ENCODE results near the gene ATF3. TPM values are rescaled to one million over a fixed set of nuclear protein-coding genes. Genes with fewer than 3 reads are reported as not detected.

ATF3 gene, protein sequence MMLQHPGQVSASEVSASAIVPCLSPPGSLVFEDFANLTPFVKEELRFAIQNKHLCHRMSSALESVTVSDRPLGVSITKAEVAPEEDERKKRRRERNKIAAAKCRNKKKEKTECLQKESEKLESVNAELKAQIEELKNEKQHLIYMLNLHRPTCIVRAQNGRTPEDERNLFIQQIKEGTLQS
- total RNA-seq (2014; rRNA removed; shearing (Covaris generic)): 2.7 and 4.7 TPM in 2 replicates
- 2.9 and 3.7 TPM in 2 replicates for total RNA-seq (2022)
- percentile 30 among the genes with signal in this experiment for Bru-seq, nascent RNA
- percentile 21 among the genes with signal in this experiment for BruChase-seq, experiment 1, labeled RNA remaining after a 6-hour chase
- BruChase-seq, experiment 2, labeled RNA remaining after a 2-hour chase: percentile 29 among the genes with signal in this experiment
- long read RNA-seq: 0 reads

DNA sequence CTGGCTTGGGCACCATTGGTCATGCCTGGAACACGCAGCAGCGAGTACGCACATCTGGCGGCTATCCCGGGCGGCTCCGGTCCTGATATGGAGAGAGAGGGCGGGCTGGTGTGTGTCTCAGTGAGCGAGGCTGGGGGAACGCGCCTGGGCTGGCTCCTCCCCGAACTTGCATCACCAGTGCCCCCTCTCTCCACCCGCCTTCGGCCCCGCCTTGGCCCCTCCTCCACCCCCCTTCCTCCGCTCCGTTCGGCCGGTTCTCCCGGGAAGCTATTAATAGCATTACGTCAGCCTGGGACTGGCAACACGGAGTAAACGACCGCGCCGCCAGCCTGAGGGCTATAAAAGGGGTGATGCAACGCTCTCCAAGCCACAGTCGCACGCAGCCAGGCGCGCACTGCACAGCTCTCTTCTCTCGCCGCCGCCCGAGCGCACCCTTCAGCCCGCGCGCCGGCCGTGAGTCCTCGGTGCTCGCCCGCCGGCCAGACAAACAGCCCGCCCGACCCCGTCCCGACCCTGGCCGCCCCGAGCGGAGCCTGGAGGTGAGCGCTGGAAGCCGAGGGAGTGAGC is at the start of gene ATF3:
ATF3 (plus strand) TSS at position 370 of the 567 bp plus-strand sequence. CDS start 6,261 bp downstream, outside the sequence.
- intact Hi-C loops (cut with micrococcal nuclease; ENCODE audit: unreplicated experiment): loop anchor here (2.0 to 5.0 kb wide), 4 partner anchors 42 to 184 kb away; partner anchors contain the start of genes NSL1 and TATDN3
- CTCF ChIA-PET (ENCODE audit: unreplicated experiment): interaction anchor here (0.6 to 0.9 kb wide), 2 partner anchors 10 to 961 kb away, joined by 3 read pairs; no protein-coding TSS in a partner anchor
- BruUV-seq (replicated peaks): no TSS peak
- H3K9me3 ChIP-seq (ENCODE audit: low read length): no peaks in the 10 kb centered on the region
- H3K9me2 ChIP-seq (ENCODE audit: insufficient read depth, low read length): no peaks in the 10 kb centered on the region
- H3K4me2 ChIP-seq (ENCODE audit: low read length): peak within 1 kb of the TSS; percentile 94
- no peaks in the 10 kb centered on the region for H3K79me2 ChIP-seq (ENCODE audit: insufficient read depth, low read depth, low read length)
- H2AFZ ChIP-seq (ENCODE audit: low read length): peak within 1 kb of the TSS; percentile 86
- H3K27ac ChIP-seq (ENCODE audit: low read depth, low read length, poor library complexity, severe bottlenecking): no peak within 1 kb of the TSS
- H3K4me3 ChIP-seq (ENCODE audit: low read depth, low read length, poor library complexity, severe bottlenecking): peak within 1 kb of the TSS; percentile 78
- POLR2A ChIA-PET: interaction anchor here (0.5 to 1.2 kb wide), 6 partner anchors 11 to 570 kb away, joined by 3 read pairs; no protein-coding TSS in a partner anchor
- TF ChIP-seq, protein P1, sequence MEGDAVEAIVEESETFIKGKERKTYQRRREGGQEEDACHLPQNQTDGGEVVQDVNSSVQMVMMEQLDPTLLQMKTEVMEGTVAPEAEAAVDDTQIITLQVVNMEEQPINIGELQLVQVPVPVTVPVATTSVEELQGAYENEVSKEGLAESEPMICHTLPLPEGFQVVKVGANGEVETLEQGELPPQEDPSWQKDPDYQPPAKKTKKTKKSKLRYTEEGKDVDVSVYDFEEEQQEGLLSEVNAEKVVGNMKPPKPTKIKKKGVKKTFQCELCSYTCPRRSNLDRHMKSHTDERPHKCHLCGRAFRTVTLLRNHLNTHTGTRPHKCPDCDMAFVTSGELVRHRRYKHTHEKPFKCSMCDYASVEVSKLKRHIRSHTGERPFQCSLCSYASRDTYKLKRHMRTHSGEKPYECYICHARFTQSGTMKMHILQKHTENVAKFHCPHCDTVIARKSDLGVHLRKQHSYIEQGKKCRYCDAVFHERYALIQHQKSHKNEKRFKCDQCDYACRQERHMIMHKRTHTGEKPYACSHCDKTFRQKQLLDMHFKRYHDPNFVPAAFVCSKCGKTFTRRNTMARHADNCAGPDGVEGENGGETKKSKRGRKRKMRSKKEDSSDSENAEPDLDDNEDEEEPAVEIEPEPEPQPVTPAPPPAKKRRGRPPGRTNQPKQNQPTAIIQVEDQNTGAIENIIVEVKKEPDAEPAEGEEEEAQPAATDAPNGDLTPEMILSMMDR (conservative IDR thresholded peaks at IDR 0.05; ENCODE audit: low read length): no peak
- no peak for TF ChIP-seq EZH2phosphoT487 (IDR thresholded peaks at IDR 0.05; ENCODE audit: borderline replicate concordance, low read depth, low read length)
- peaks cover 4% of the 10 kb centered on the region for H3K4me1 ChIP-seq (ENCODE audit: insufficient read depth, low read length, poor library complexity, severe bottlenecking)
- peak; percentile 77 for DNase-seq (ENCODE audit: low spot score)
- H4K20me1 ChIP-seq (ENCODE audit: insufficient read depth, low read length): no peaks in the 10 kb centered on the region
- H3K36me3 ChIP-seq (ENCODE audit: insufficient read depth, low read length): no peaks in the 10 kb centered on the region

DNA sequence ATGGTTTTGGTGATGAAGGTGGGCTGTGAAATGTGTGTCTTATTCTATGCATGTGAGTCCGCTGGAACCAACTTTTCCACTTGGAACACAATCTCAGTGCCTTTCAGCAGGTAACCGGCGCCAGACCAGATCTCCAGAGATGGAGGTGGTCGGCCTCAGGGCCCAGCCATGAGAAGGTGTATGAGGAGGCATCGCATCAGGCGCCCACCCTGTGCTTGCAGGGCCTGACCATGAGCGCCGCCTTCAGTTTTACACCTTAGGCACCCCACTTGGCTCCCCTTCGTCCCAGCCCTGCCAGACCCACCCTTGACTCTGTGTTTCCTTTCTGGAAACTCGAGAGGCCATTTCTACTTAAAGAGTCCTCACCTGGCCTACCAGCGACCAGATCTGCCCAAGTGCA is 48.6 kb upstream of the ATF3 start:
- Histone ChIP-seq H2AFZ (ENCODE audit: low read length) (no peak overlapping the region; the same call in 1 of the 2 replicates), H3K9me2 (ENCODE audit: insufficient read depth, low read length) (no peaks in the 10 kb centered on the region), H3K36me3 (ENCODE audit: insufficient read depth, low read length) (no peaks in the 10 kb centered on the region; the same call in 1 of the 2 replicates), H3K4me3 (ENCODE audit: low read depth, low read length, poor library complexity, severe bottlenecking) (no peak overlapping the region), H3K9me3 (ENCODE audit: low read length) (no peaks in the 10 kb centered on the region), H4K20me1 (ENCODE audit: insufficient read depth, low read length) (no peaks in the 10 kb centered on the region), H3K4me2 (ENCODE audit: low read length) (no peak overlapping the region), H3K4me1 (ENCODE audit: insufficient read depth, low read length, poor library complexity, severe bottlenecking) (peaks cover 14% of the 10 kb centered on the region), H3K79me2 (ENCODE audit: insufficient read depth, low read depth, low read length) (no peaks in the 10 kb centered on the region), H3K27ac (ENCODE audit: low read depth, low read length, poor library complexity, severe bottlenecking) (no peak overlapping the region)
- BruUV-seq (replicated peaks): no TSS peak
- ChIA-PET POLR2A (interaction anchor here (0.7 kb wide), 1 partner anchor 99 kb away, joined by 3 read pairs; no protein-coding TSS in a partner anchor), CTCF (ENCODE audit: unreplicated experiment) (no interaction called here)
- DNase-seq (ENCODE audit: low spot score): no peak
- intact Hi-C loops (cut with micrococcal nuclease; ENCODE audit: unreplicated experiment): no loop called here
- TF ChIP-seq EZH2phosphoT487 (IDR thresholded peaks at IDR 0.05; ENCODE audit: borderline replicate concordance, low read depth, low read length): no peak
- TF ChIP-seq, protein P1 (conservative IDR thresholded peaks at IDR 0.05; ENCODE audit: low read length): no peak
